ENCODE data around the gene C11orf58. TPM values are rescaled to one million over a fixed set of nuclear protein-coding genes. Genes with fewer than 3 reads are reported as not detected.
A peak's percentile ranks its signal among the peaks of the same experiment; 100 is the strongest.

Gene C11orf58
- total and polyA plus RNA-seq, 2 donors (not counting 1 experiment from before 2014, with no cell fraction given): 28.8 to 125 TPM

DNA sequence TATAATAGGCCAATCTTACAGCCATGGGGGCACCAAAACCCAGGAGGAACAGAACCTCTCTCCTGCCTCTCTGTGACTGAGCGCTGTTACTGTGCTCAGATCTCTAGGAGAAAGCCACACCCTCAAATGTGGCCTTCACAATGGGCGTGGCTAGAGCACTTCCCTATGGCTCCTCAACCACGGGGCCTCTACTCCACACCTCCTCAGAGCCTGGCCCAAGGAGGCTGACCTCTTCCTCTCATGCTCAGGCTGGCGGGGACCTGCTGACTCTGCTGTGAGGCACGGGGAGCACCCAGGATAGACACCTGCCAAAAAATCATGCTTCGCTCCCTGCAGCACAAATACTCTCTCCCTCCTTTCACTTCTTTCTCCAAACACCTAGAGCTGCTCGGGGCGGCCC, 41.0 kb downstream of the C11orf58 start:
- Histone ChIP-seq H3K27me3 (replicated peaks in 1 of 4; ENCODE audit: control extremely low read depth in 1 of 4, control insufficient read depth in 3 of 4, insufficient read depth in 4 of 4, low read length in 3 of 4) (no peaks in the 10 kb centered on the region), H3K36me3 (replicated peaks in 1 of 2; ENCODE audit: control extremely low read depth in 1 of 2, control insufficient read depth in 1 of 2, extremely low read depth in 1 of 2, insufficient read depth in 2 of 2, low read length in 1 of 2) (no peaks in the 10 kb centered on the region), H3K27ac (ENCODE audit: low read length in 2 of 2) (no peak overlapping the region), H3K9me3 (ENCODE audit: control extremely low read depth in 1 of 3, control insufficient read depth in 2 of 3, insufficient read depth in 1 of 3, low read length in 2 of 3) (no peaks in the 10 kb centered on the region), H3K4me3 (ENCODE audit: control extremely low read depth in 1 of 5, extremely low read depth in 1 of 5, insufficient read depth in 1 of 5, low read depth in 2 of 5, low read length in 4 of 5) (no peak overlapping the region), H3K79me2 (ENCODE audit: control insufficient read depth, insufficient read depth, low read length) (no peaks in the 10 kb centered on the region), H3K9ac (ENCODE audit: low read length) (no peak overlapping the region), H2AFZ (ENCODE audit: insufficient read depth, low read depth, low read length, poor library complexity, severe bottlenecking) (peak overlapping the region; percentile 14), H4K20me1 (ENCODE audit: control insufficient read depth, insufficient read depth, low read length, poor library complexity, severe bottlenecking) (no peaks in the 10 kb centered on the region), H3K4me2 (replicated peaks; ENCODE audit: low read depth, low read length, poor library complexity, severe bottlenecking) (no peak overlapping the region), H3K4me1 (ENCODE audit: control insufficient read depth in 2 of 2, insufficient read depth in 2 of 2, low read length in 2 of 2) (no peaks in the 10 kb centered on the region)
- Mint-ChIP-seq H3K4me1 (no peaks in the 10 kb centered on the region), H3K27me3 (peaks cover 2% of the 10 kb centered on the region), H3K27ac (no peak overlapping the region), H3K9me3 (ENCODE audit: insufficient read depth) (no peaks in the 10 kb centered on the region), H3K4me3 (no peak overlapping the region)
- no peak for DNase-seq
- intact Hi-C loops (cut with micrococcal nuclease): no loop called here
- ChIA-PET POLR2A (no interaction called here), CTCF (no interaction called here)
- TF ChIP-seq CTCF (IDR thresholded peaks at IDR 0.05) (no peak), EZH2 (IDR thresholded peaks at IDR 0.05; ENCODE audit: borderline replicate concordance, insufficient read depth, low read depth, low read length, poor library complexity, severe bottlenecking) (no peak)
- no peak for ATAC-seq (ENCODE audit: low read depth)
- 80% methylated on average over 7 of the region's 8 CpGs for WGBS (ENCODE audit: insufficient coverage)

GRCh38 chr11:16780146-16780545, 41.7 kb downstream of the C11orf58 start:
- no peaks in the 10 kb centered on the region for H3K4me1 Mint-ChIP-seq
- no peak overlapping the region for H3K27ac Mint-ChIP-seq
- no peaks in the 10 kb centered on the region for H3K9me3 Mint-ChIP-seq (ENCODE audit: insufficient read depth)
- no peak overlapping the region for H3K4me3 ChIP-seq (ENCODE audit: control extremely low read depth in 1 of 5, extremely low read depth in 1 of 5, insufficient read depth in 1 of 5, low read depth in 2 of 5, low read length in 4 of 5)
- no peak overlapping the region for H3K4me2 ChIP-seq (replicated peaks; ENCODE audit: low read depth, low read length, poor library complexity, severe bottlenecking)
- H3K4me1 ChIP-seq (ENCODE audit: control insufficient read depth in 2 of 2, insufficient read depth in 2 of 2, low read length in 2 of 2): no peaks in the 10 kb centered on the region
- no peak overlapping the region for H3K9ac ChIP-seq (ENCODE audit: low read length)
- H3K9me3 ChIP-seq (ENCODE audit: control extremely low read depth in 1 of 3, control insufficient read depth in 2 of 3, insufficient read depth in 1 of 3, low read length in 2 of 3): no peaks in the 10 kb centered on the region
- TF ChIP-seq EZH2 (IDR thresholded peaks at IDR 0.05; ENCODE audit: borderline replicate concordance, insufficient read depth, low read depth, low read length, poor library complexity, severe bottlenecking) (no peak), CTCF (IDR thresholded peaks at IDR 0.05) (no peak)
- H3K79me2 ChIP-seq (ENCODE audit: control insufficient read depth, insufficient read depth, low read length): no peaks in the 10 kb centered on the region
- no peaks in the 10 kb centered on the region for H3K27me3 ChIP-seq (replicated peaks in 1 of 4; ENCODE audit: control extremely low read depth in 1 of 4, control insufficient read depth in 3 of 4, insufficient read depth in 4 of 4, low read length in 3 of 4)
- DNase-seq: no peak
- ChIA-PET CTCF (no interaction called here), POLR2A (no interaction called here)
- no peaks in the 10 kb centered on the region for H3K36me3 ChIP-seq (replicated peaks in 1 of 2; ENCODE audit: control extremely low read depth in 1 of 2, control insufficient read depth in 1 of 2, extremely low read depth in 1 of 2, insufficient read depth in 2 of 2, low read length in 1 of 2)
- no peak overlapping the region for H2AFZ ChIP-seq (ENCODE audit: insufficient read depth, low read depth, low read length, poor library complexity, severe bottlenecking)
- intact Hi-C loops (cut with micrococcal nuclease): no loop called here
- WGBS (ENCODE audit: insufficient coverage): 100% methylated on average over 2 of the region's 2 CpGs
- no peaks in the 10 kb centered on the region for H3K27me3 Mint-ChIP-seq
- no peak overlapping the region for H3K27ac ChIP-seq (ENCODE audit: low read length in 2 of 2)
- ATAC-seq (ENCODE audit: low read depth): no peak
- H4K20me1 ChIP-seq (ENCODE audit: control insufficient read depth, insufficient read depth, low read length, poor library complexity, severe bottlenecking): no peaks in the 10 kb centered on the region
- no peak overlapping the region for H3K4me3 Mint-ChIP-seq
